Measurements from ENCODE around the gene BRD4. TPM values are rescaled to one million over a fixed set of nuclear protein-coding genes. Genes with fewer than 3 reads are reported as not detected.

The BRD4 gene
- total and polyA plus RNA-seq, 8 donors: 10.6 to 113 (median 20.5) TPM

GRCh38 chr19:15223649-15224361 is 108.5 kb downstream of the BRD4 start:
- H3K27ac ChIP-seq: peak overlapping the region; percentile 28 to 77 (median 59)
- peak overlapping the region; percentile 57 to 67 (median 58) for H3K4me3 ChIP-seq
- 11 to 28% (median 15%) methylated on average over 28 to 51 of the region's 51 CpGs for WGBS, 5 donors

GRCh38 chr19:15222738-15223648 is 109.3 kb downstream of the BRD4 start:
- H3K4me1 ChIP-seq: peaks cover 8 to 19% (median 17%) of the 10 kb centered on the region in 4 donors
- no peaks in the 10 kb centered on the region for H3K36me3 ChIP-seq
- H3K4me3 ChIP-seq: peak overlapping the region; percentile 57 to 67 (median 58)
- H3K27me3 ChIP-seq: peaks cover 0 to 21% (median 6%) of the 10 kb centered on the region in 3 donors
- intact Hi-C loops (cut with DNase I; ENCODE audit: low total_unique reads): no loop called here
- WGBS, 5 donors: 1 to 3% (median 2%) methylated on average over 39 to 48 of the region's 48 CpGs
- H3K9me3 ChIP-seq: no peaks in the 10 kb centered on the region
- TF ChIP-seq POLR2AphosphoS5 (IDR thresholded peaks at IDR 0.05): peak in 1 of 3 donors; percentile 23
- no peak for TF ChIP-seq CTCF (IDR thresholded peaks at IDR 0.05)
- TF ChIP-seq POLR2A (IDR thresholded peaks at IDR 0.05): no peak
- no peak for TF ChIP-seq EP300 (IDR thresholded peaks at IDR 0.05)
- DNase-seq: peak; percentile 79 to 98
- H3K27ac ChIP-seq: peak overlapping the region in 4 of 5 donors; percentile 39 to 77 (median 61)

More at GRCh38 chr19:15223649-15224361, 108.5 kb downstream of the BRD4 start:
- Histone ChIP-seq H3K9me3 (no peaks in the 10 kb centered on the region), H3K4me1 (peaks cover 8 to 19% (median 17%) of the 10 kb centered on the region in 4 donors), H3K36me3 (no peaks in the 10 kb centered on the region), H3K27me3 (peaks cover 0 to 21% (median 6%) of the 10 kb centered on the region in 3 donors)
- TF ChIP-seq POLR2AphosphoS5 (IDR thresholded peaks at IDR 0.05) (no peak), POLR2A (IDR thresholded peaks at IDR 0.05) (no peak), CTCF (IDR thresholded peaks at IDR 0.05) (no peak), EP300 (IDR thresholded peaks at IDR 0.05) (no peak)
- intact Hi-C loops (cut with DNase I; ENCODE audit: low total_unique reads): no loop called here
- peak in 1 of 2 donors; percentile 55 for DNase-seq

GRCh38 chr19:15220833-15221232 is 111.5 kb downstream of the BRD4 start:
- DNase-seq: peak in 1 of 2 donors; percentile 28
- H3K4me1 ChIP-seq: peaks cover 8 to 19% (median 17%) of the 10 kb centered on the region in 4 donors
- no peak for TF ChIP-seq POLR2A (IDR thresholded peaks at IDR 0.05)
- no peak for TF ChIP-seq CTCF (IDR thresholded peaks at IDR 0.05)
- TF ChIP-seq EP300 (IDR thresholded peaks at IDR 0.05): no peak
- TF ChIP-seq POLR2AphosphoS5 (IDR thresholded peaks at IDR 0.05): no peak
- H3K27me3 ChIP-seq: peaks cover 0 to 21% (median 6%) of the 10 kb centered on the region in 3 donors
- intact Hi-C loops (cut with DNase I; ENCODE audit: low total_unique reads): no loop called here
- WGBS, 5 donors: 56 to 69% (median 63%) methylated on average over 6 of the region's 6 CpGs
- no peak overlapping the region for H3K27ac ChIP-seq
- no peaks in the 10 kb centered on the region for H3K36me3 ChIP-seq
- no peak overlapping the region for H3K4me3 ChIP-seq
- no peaks in the 10 kb centered on the region for H3K9me3 ChIP-seq

- Histone ChIP-seq H3K36me3 (no peaks in the 10 kb centered on the region), H3K27ac (no peak overlapping the region), H3K27me3 (peaks cover 0 to 15% (median 2%) of the 10 kb centered on the region in 3 donors), H3K4me3 (no peak overlapping the region), H3K4me1 (peaks cover under 1 to 13% (median 11%) of the 10 kb centered on the region in 4 donors), H3K9me3 (no peaks in the 10 kb centered on the region)
- 44 to 66% (median 57%) methylated on average over 7 of the region's 7 CpGs for WGBS, 5 donors
- no peak for TF ChIP-seq POLR2AphosphoS5 (IDR thresholded peaks at IDR 0.05)
- TF ChIP-seq POLR2A (IDR thresholded peaks at IDR 0.05): no peak
- no peak for TF ChIP-seq CTCF (IDR thresholded peaks at IDR 0.05)
- no peak for TF ChIP-seq EP300 (IDR thresholded peaks at IDR 0.05)
- no peak for DNase-seq
- intact Hi-C loops (cut with DNase I; ENCODE audit: low total_unique reads): no loop called here
Measured at GRCh38 chr19:15218501-15218900, 113.8 kb downstream of the BRD4 start.

Data from stomach (tissue), 9 donors.